PFSK-1 (cell line): Measurements from ENCODE around the gene PLSCR1.

Experiments used
- POLR2AphosphoS5 ChIP-seq: IDR thresholded peaks from 2 replicates; pipeline ENCODE4 v1.6.1; 2012; ENCODE audit warnings: low read depth, mild to moderate bottlenecking, control low read depth, low read length, moderate library complexity
- SIN3A ChIP-seq: IDR thresholded peaks from 2 replicates; pipeline ENCODE4 v1.6.1; 2012; ENCODE audit warnings: mild to moderate bottlenecking, low read length, moderate library complexity, borderline replicate concordance; ENCODE audit not compliant: insufficient read depth

- TF ChIP-seq SIN3A (no peak), POLR2AphosphoS5 (no peak)
Measured at GRCh38 chr3:146575636-146576035, 31.2 kb upstream of the PLSCR1 start.
